HG03108 (cell line): ENCODE measurements around the gene AP3M1.
A peak's percentile ranks its signal among the peaks of the same experiment; 100 is the strongest.
"Not testable (repeated sequence)": the region's sequence is repeated elsewhere in the genome, so short reads cannot be mapped to it uniquely, and the experiment has no call there.

Source experiments
- ATAC-seq: cut with Tn5 transposase; IDR thresholded peaks from one replicate; pipeline ENCODE4 v1.9.1; 2021; ENCODE audit warnings: moderate library complexity; ENCODE audit not compliant: unreplicated experiment

The AP3M1 gene

DNA sequence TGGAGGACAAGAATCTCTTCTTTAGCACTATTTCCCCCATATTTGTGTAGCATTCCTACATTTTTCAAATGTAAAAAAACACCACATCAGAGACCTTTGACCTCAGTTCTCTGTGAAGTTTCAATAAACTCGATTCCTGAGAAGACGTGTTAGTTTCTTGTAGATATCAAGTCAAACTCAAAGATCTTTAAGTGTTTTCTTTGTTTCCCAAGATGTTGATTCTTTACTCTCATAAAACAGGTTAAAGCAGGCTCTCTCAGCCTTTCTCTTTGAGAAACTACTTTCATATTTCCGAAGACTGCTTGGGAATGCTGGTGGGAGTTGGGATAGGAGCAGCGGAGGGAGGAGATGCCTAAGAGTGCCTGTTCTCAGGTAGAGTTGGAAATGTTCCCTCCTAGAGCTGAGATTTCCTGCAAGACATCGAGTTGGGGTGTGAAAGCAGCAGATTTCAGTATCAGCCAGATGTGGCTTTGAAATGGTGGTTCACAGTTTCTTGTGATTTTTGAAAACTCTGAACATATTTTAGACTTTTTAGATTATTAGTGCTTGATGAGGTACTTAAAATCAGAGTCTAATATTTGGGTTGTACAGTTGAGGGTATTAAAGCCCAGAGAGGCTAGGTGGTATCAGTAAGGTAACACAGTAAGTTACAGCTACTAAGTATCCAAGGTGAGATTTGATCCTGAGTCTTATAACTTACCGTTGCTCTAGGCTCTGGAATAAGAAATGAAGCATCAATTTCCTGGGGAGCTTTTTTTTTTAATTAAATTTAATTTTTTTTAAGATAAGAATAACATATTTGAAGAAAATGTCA, 14.3 kb upstream of the AP3M1 start:
- ATAC-seq, result no peak

DNA sequence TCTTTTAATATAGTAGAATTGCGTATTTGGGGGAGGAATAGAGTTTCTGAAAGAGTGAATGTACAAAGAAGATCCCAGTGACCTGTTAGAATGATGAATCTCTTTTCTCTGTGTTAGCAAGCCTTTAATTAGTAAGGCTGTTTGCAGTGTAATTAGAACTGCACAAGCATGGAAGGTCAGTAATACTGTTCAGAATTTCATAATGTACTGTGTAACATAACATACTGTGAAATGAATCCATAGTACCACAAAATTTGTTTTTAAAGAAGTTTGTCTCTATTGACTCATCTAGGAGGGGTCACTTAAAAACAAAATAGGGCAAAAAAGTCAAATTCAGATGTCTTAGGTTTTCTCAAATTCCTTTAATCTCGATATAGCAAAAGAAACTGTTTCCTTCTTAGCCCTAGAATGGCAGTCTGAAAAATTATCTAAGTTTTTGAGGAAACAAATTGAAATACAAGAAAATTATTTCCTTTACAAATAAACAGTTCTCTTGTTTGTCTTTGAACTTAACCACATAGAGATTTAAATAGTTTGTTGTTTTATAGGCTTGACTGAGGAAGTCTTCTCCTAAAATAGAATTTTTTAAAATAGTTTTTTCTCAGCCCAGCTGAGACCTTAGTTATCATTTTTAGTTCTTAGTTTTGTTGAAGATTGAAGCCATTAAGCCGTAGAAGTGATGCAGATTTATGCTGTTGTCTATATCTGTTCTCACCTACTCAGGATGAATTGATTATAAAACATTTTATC, 12.9 kb upstream of the AP3M1 start:
- ATAC-seq, result no peak

DNA sequence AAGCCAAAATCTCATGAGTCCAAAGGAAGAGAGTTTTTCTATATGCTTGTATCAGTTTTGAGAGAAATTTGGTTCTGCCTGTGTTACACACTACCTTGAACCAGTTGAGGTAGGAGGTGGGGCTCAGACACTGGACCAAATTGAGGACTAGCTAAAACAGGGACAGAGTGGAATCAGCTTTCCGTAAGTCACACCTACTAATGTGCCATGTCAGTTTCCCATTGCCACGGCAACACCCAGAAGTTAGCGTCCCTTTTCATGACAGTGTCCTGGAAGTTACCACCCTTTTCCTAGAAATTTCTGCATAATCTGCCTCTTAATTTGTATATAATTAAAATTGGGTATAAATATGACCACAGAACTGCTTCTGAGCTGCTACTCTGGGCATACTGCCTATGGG, 9.4 kb upstream of the AP3M1 start:
- ATAC-seq, result no peak

DNA sequence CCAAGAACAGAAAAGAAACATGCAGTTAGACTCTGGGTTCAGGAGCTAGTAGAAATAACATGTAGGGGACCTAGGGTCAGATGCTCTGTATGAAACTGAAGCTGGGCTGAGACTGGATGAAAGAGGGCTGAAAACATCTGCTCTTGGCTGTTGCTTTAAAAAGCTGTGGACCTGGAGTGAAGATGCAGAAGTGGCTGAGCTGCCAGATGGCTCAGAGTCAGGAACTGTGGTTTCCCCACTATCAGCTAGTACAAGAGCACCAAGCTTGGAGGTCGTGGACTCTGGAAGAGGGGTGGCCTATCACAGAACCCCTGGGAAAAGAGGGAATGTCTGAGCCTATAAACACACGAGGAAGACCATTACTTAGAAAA, 6.3 kb upstream of the AP3M1 start:
- peak; percentile 47 for ATAC-seq

DNA sequence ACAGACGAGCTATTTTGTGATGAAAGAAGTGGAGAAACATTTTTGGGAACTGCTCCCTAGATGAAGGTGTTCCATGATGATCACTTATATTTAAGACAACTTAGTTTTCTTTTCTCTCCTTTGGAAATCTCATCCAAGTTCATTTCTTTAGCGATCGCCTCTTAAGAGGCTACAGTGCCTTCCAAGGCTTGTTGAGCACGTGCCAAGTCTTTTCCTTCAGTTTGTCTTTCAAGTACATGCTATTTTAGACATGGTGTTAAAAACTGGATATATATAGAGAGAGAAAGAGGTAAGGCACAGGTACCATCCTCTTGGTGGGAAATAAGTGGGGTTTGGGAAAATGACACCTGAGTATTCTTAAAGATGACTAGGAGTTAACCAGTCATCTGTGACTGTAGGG, 3.0 kb upstream of the AP3M1 start:
- ATAC-seq, result no peak

DNA sequence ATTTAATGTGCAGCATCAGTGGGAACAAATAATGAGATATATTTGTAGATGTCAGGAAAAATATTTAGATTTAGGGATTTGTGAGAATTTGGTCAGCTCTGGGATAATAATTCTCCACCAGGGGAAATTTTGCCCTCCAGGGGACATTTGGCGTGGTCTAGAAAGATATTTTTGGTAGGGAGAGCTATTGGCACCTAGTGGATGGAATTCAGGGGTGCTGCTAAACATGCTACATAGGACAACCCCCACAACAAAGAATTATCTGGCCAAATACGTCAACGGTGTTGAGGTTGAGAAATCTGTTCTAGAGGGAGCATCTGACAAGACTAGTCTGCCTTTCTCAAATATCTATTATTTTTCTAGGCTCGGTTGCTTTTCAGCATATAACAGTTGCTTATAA, 2.5 kb upstream of the AP3M1 start:
- ATAC-seq, result no peak

DNA sequence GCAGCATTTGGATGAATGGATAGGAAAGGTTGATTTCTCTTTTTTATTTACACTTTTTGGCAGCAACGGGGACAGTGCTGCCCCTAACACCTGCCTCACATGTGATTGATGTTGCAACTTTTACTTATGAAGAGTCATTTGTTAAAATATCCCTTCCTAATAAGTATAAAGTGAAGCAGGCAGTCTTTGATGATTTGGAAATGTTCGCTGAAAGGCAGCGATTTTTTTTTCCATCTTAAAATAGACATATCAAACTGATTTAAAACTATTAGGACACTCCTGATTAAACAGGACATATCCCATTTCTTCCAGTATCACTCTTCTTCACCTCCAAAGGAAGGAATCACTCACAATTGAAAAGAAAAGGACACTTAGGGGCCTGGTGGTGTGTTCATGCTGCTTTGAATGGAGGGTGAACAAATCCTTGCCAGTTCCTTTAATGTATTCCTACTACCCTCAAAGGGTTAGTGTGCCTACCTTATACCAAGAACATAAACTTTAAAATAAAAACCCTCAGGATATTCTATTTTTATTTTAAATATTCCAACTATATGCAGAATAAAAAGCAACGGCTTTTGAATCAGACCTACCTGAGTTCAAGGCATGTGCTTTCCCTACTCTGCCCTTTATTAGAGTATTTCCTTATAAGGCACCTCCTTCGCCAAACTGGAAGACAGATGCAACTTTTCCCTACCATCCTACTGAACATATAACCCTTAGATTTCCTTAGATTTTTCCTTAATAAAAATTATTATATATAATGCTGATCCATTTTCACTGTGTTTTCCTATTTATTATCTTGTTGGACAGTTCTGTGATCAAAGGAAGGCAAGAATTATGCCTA, 1.5 kb upstream of the AP3M1 start:
- no peak for ATAC-seq

DNA sequence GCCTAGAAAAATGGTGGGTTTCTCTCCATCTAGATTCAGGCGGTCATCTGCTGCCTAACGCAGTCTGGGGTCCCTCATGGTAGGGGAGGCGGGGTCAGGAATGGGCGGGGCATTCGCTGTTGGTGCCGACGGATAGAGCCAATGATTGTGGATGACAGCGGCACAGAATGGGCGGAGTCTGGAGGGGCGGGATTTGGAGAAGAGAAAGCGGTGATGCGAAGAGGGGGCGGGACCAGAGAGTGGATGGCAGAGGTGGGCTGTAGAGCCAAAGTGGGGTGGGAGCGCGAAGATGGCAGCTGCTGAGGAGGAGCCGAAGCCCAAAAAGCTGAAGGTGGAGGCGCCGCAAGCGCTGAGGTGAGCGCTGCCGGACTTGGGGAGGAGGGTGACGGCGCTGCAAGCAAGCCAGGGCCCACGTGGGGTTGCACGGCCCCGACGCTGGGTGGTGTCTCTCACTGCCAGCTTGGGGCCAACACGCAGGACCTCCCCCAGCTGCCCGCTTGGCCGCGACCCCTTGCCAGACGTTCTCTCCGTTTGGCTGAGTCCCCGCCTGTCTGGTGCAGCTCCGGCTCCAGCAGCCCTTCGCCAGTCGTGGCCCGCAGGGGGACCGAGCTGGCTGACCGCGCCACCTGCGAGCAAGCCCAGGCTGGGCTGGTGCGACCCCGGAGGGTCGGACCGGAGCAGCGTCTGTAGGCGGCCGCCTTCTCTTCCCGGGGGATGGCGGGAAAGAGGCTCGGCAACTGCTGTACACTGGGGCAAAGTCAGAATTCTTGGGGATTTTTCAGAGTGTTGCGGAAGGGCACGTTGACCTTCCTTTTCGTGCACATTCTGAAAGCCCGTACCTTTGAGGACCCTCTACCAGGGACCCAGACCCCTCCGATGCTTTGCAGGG, 606 bp upstream of the AP3M1 start, which contains the start of gene ADK:
Gene ADK (plus strand): TSS at position 232 of the 889 bp plus-strand sequence. CDS start 58 bp downstream, at position 290.
- peak; percentile 81 for ATAC-seq

DNA sequence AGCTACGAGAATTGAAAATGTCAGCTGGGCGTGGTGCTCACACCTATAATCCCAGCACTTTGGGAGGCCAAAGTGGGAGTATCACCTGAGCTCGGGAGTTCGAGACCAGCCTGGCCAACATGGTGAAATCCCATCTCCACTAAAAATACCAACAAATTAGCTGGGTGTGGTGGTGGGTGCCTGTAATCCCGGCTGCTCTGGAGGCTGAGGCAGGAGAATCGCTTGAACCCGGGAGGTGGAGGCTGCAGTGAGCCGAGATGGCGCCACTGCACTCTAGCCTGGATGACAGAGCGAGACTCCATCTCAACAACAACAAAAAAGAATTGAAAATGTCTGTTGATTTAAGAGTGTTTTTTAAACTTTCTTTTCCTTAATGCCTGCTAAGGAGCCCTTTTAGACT, 3.6 kb downstream of the AP3M1 start:
- not testable (repeated sequence) for ATAC-seq

DNA sequence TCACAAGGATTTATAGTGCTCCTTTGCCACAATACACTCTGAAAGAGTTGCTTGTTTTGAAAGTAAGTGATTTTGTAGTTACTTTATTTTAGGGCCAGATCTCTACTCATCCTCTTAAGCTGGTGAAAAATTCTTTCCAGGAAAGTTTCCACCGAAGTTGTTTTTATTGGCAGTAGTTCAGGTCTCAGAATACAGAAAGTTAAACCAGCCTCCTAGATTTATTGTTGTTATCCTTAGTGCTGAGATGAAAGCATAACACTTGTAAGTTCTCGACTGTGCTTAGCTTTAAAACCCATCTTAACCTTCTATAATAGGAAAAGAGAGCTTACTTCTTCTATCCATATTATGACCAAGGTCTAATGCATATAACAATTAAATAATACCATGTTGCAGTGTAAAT, 5.5 kb downstream of the AP3M1 start:
- no peak for ATAC-seq

DNA sequence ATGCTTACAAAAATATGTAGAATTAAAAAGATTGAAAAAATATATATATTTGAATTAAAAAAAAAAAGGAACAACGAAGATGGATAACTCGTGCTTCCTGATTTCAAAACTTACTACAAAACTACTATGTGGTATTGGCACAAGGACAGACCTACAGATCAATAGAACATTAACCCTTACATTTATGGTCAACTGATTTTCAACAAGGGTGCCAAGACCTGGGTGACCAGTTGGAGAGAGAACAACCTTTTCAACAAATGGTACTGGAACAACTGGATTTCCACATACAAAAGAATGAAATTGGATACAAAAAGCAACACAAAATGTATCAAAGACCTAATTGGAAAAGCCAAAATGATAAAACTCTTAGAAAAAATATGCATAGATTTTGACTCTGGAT, 10.1 kb downstream of the AP3M1 start:
- no peak for ATAC-seq

DNA sequence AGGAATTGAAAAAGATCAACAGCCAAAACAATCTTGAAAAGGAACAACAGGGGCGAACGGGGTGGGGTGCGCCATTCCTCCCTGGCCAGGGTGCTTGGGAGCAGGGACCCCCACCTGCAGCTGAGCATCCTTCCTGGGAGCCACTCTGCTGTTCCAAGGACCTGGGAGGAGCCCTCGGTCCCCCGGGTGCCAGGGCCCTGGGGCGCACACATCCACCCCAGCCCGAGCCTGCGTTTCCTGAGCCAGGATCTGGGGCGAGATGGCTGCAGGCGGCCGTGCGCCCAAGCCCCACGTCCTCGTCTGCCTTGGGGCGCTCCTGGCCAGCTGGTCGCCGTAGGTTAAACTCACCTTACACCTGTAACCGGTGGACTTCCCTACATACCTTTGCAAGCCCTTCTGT, 10.6 kb downstream of the AP3M1 start:
- no peak for ATAC-seq

DNA sequence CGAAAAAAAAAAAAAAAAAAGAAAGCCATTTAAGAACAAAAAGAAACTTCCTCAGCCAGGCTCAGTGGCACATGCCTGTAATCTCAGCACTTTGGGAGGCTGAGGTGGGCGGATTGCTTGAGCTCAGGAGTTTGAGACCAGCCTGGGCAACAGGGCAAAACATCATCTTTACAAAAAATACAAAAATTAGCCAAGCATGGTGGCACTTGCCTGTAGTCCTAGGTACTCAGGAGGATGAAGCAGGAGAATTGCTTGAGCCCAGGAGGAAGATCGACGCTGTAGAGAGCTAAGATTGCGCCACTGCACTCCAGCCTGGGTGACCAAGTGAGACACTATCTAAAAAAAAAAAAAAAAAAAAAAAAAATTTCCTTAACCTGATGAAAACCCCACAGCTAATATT, 12.0 kb downstream of the AP3M1 start:
- ATAC-seq, result not testable (repeated sequence)

DNA sequence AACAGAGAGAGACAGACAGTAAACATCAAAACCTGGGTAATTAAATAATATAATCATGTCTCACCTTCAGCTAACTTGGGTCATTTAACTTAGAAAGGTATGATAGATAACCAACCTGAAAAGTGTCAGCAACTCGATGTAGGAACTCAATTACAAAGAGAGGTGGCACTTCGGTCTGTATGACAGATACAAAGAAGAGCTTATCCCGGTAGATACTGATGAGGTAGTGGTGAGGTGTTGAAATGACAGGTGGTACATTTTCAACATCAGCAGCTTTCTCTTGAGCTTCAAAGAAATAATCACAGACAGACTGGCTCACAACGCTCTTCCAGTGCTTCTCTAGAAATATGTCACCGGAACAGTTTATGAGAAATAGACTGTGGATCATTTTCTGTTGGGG, 12.6 kb downstream of the AP3M1 start:
- ATAC-seq, result no peak

DNA sequence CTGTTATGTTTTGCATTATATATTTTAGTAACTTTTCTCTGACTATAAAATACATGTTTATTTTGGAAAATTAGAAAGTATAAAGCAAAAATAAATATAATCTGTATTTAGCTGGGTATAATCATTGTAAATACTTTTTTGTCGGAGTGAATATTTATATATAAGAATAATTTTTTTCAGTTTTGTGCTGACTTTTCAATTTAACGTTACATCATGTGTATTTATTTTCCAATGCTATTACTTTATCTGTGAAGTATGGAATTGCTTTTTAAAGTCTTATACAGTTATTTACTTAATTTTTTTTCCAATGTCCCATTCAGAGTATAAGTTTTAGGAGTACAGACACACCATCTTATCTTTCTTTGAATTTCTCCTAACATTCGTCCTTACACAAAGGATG, 15.2 kb downstream of the AP3M1 start:
- no peak for ATAC-seq

DNA sequence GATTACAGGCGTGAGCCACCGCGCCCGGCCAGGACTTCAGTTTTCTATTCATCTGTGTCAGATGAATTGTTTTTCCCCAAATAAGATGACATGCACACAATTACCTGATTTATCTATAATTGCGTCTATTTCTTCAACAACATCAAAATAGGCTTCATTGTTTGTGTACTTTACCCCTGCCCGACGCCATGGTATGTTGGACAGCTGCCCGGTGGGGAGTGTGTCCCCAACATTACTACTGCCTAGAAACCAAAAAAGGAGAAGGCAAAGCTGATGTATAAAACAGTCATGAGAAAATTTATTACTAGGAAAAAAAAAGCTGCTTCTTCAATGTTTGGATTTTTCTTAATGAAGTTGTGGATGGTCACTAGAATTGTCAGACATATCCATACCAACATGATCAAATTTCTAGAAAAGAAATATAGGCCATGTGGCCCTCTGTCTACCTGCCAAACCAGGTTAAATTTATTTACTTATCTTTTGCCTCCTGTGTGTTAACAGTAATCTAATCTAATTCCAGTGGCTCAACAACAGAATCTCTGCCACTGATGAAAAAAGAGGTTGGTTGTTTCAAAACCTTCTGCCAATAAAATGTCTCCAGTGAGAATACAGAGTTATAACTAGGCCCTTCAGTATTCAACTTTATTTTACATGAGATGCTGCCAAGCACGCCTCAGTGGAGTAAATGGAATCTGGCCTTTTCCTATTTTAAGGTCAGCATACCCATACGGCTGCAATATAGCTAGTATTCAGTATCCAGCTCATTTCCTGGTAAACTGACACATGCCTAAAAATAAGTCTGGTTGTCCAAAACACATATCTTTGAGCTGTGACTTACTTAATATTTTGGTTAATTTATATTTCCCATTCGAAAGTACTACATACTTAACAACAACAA, 16.5 kb downstream of the AP3M1 start:
- no peak for ATAC-seq

DNA sequence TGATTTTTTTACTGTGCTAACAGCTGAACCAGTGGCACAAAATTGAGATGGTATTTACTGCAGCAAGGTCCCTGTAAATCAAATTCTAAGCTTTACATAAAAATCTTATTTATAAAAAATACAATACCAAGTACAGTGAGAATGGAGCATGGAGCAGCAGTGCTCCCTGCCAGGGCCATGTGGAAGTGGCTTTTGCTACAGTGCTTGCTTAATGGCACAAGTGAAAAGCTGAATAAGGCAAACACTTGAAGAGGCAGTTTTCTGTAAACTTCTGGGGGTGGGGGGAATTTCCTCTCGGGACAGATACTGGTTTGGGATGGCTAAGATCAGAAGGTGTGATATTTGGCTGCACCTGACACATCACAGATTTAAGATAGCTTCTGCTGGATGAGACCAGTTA, 27.5 kb downstream of the AP3M1 start:
- ATAC-seq, result no peak

DNA sequence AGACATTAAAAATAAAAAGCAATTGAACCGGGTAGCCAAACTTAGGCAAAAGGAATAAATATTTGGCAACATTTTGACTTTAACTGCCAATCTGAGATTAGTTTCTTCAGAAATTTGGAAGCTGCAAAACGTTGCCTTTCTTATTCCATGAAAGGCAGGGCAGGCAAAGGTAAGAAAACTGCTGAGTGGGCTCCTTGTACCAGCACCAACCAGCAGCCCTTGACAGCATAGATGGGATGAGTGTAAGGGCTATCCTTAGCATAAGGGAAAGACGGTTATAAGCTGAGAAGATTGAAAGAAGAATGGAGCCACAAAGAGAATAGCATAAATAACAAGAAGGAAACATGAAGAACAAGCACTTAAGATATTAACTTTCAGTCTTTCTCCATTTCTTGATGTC, 28.6 kb downstream of the AP3M1 start:
- ATAC-seq, result no peak

DNA sequence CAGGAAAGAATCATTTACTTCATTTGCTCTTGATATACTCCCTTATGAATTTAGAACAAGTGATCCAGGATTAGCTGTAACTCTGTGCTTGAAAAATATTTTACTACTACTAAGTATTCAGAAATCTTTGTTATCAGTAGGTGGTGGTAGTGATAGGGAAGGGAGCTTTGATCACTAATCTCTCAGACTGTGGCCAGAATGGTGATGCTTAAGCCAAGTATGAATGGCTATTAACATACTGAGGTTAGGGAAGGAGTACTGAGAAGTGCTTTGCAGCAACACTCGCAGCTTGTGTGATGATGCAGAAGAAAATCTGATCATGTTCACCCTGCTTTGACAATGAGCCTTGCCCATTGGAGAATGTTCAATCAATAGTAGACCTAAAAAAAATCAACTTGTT, 29.3 kb downstream of the AP3M1 start:
- ATAC-seq, result no peak

DNA sequence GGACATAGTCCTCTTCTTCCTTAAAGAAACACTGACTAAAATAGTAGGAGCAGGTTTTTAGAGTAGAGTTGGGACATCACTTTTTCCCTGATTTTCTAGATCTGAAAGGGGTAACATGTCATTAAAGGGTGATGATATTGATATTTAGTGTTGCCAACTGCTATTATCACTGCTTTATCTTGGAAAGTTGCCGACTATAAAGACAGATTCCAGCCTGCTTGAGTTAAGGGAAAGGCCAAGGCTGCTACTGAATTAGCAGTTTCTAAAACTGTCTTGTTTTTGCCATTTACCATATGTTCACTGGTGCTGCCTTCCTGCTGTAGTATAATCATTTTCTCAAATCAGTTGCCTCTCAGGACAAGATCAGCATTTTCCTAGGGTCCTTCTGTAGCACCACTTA, 29.7 kb downstream of the AP3M1 start:
- no peak for ATAC-seq
